Fibroblast of gingiva (primary cell): ENCODE data around the gene AFF1.
"Not testable (repeated sequence)": the region's sequence is repeated elsewhere in the genome, so short reads cannot be mapped to it uniquely, and the experiment has no call there.

Source experiments
- DNase-seq: peaks from one replicate; pipeline ENCODE4 v3.0.0-alpha.2; 2011; ENCODE audit warnings: low read depth

The AFF1 gene

DNA sequence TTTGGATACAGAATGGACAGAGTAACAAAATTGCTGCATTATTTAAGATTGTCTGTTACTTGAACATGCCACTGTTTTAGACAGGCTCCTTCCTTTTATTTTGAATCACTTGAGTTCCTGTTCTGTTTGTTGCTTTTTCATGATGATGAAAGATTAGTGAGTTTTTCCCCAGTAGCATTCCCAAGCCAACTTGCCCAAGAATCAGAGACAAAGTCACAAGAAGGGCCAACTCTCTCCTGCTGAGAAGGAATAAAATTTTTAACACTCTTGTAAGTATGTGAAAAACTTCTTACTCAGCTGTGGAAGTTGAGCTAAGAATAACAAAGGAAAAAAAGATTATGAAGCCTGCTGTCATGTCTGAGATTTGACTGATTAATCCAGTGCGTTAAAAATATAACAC, 181.4 kb downstream of the AFF1 start:
- peak; percentile 72 for DNase-seq

DNA sequence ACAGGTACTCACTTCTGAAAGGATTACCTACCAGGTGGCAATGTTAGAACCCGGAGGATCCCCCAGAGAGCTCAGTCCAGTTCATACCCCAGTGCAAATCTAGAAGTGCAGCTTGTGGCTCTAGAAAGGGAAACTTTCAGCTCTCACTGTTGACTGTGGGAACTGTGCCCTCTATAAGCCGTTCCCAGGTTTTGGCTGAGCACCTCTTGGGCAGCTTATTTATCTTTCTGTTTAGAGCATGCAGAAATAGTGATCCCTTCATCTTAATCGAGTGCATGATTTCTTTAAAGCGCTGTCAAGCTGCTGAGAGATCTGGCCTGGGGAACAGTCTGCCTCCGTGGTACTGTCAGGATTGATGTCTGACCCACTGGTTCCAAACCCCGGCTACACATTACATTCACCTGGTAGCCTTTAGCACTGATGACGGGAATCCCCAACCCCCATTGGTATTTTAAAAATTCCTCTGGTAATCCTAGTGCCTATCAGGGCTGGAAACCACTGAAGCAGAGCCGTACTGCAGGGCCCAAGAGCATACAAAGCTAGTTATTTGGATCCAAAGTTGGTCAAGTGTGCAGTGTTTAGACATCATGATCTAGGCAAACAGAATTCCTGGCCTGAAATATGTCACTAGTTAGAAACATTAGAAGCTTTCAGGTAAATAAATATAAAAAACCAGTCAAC, 182.4 kb downstream of the AFF1 start:
- peak; percentile 20 for DNase-seq

DNA sequence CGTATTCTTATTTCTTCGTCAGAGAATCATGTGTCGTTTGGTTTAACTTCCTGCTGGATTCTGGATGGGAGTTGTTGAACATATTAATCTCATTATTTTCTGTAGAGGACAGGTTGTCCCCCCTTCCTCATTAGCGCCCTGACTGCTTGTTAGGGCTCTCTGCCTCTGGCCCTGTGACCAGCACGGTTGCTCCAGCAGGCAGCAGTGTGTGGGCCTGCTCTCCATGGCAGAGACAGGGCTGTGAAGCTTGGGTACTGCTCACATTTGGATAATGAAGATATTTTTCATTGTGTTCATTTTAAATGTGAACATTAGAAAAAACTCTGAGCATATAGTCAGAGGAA, 182.9 kb downstream of the AFF1 start:
- no peak for DNase-seq

DNA sequence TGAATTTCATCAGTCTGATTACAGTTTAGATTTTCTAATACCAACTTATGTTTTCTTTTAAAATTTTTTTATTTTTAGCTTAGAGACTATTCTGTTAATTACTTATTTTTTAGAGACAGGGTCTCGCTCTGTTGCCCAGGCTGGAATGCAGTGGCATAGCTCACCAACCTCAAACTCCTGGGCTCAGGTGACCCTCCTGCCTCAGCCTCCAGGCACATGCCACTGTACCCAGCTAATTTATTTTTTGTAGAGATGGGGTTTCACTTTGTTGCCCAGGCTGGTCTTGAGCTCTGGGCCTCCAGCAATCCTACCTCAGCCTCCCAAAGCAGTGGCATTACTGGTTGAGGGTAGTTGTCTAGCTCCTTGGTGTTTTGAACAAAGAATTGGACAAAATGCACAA, 183.6 kb downstream of the AFF1 start:
- DNase-seq: no peak

DNA sequence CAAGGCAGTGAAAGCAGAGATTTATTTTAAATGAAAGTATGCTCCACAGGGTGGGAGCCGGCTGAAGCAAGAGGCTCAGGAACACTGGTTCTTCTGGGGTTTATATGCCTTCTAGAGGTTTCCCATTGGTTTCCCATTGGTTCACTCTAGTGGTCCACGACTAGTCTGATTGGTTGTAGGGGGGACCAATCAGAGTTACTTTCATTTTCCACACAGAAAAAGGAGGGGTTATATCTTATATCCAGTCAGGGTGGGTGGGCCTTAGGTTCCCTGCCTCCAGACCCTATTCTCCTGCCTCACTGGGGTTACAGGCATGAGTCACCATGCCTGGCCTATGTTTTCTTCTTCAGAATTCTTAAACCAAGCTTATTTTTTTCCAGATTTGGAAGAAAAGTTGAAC, 184.0 kb downstream of the AFF1 start:
- peak; percentile 6 for DNase-seq

DNA sequence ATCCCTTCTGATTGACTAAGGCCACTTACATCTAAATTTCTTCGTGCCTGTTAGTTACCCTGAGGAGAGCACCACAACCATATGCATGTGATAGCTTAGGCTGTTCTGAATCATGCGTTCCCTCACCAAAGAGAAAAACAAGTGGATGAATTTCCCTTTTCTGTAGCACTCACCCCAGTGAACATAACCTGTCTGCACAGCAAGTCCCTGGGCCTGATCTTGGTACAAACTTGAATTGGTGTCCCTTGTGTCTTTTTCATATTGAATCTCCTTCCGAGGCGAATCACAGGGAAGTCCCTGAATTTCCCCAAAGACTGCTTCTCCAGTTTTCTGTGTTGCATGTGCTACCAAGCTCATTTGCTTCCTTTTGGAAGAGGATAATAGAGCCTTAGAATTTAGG, 185.2 kb downstream of the AFF1 start:
- no peak for DNase-seq

DNA sequence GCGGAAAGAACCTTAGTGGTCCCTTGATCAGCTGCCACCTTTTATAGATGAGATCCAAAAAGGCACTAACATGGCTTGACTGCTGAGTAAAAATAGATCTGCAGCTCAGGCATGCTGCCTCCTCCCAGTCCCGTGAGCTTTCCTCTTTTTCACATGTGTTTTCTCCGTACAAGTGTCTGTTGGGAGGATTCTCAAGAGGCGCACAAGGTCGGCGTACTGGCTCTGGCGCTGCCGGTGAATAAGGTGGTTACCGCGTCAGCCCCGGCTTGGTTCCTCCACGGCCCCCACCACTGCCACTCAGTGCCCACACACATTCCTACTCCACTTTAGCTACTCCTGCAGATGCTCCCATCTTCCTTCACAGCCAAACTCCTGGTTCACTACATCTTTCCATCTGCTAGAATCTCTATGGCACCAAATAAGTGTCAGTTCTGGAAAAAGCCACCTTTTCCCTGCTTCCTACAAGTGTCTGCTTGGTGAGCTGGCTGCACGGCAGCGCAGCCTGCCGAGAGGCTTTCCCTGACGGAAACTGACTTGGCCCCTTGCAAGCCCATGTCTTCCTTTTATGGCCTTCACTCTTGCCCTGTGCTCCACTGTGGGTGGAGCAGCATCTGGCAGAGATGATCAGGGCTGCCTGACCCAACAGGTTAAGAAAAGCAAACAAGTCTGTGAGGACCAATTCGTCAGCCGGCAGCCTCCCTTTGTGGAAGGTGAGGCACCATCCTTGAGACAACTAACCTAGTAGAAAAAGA, 185.8 kb downstream of the AFF1 start:
- DNase-seq: no peak

DNA sequence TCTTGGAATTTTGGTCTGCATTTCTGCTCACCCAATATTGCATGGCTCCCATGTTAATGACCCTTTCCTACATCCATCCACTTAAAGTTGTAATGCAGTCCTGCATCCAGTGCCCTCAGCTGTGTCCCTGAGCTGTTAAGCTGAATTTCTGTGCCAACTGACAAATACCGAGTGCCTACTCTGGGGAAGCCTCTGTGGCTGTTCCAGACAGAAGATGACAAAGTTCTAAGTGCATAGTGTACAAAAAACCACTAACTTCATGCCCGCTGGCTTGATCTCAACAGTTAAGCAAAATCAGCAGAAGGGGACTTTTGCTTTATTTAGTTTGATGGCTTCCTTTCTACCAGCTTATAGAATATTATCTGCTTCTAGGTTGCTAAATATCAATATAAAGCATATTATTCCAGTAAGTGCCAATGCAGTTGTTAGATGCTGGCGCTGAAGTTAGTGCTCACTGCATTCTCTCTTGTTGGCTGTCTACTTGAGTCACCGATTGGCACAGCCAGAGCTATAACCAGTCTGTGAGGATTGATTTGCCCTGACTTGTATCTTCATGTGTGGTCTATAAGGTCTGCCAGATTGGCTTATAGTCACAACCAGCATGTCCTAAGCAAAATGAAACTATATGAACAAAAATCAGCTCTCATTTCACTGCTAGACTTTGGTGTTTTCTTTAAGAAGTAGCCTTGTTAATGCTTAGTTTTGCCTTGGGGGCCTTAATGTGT, 186.7 kb downstream of the AFF1 start:
- peak; percentile 78 for DNase-seq

DNA sequence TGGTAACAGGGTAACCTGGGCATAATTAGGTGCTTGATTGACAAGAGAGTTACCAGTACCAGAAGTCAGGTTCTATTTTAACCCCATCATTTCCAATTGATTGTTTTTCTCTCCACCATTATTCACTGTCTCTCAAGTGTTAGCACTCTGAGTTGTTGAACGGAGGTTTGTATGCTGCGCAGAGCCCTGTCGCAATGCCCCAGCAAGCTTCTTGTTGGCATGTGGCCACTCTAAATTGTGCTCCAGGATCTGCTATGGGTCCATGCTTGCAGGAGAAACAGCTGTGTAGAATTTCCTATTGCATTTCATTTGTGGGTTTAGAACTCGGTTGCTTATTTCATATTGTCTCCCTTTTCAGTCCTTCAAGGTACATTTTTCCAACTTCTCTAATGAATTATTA, 187.4 kb downstream of the AFF1 start:
- DNase-seq: peak; percentile 88

DNA sequence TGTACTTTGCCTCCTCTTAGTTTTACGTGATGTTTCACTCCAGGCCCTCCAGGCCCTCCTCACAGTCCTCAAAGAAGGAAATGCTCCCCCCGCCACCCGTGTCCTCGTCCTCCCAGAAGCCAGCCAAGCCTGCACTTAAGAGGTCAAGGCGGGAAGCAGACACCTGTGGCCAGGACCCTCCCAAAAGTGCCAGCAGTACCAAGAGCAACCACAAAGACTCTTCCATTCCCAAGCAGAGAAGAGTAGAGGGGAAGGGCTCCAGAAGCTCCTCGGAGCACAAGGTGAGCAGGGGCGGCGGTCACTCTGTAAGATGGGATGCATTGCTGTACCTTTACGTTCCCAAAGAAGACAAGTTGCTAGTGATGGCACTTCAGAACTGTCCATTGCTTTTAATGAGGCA, 191.2 kb downstream of the AFF1 start:
- no peak for DNase-seq

DNA sequence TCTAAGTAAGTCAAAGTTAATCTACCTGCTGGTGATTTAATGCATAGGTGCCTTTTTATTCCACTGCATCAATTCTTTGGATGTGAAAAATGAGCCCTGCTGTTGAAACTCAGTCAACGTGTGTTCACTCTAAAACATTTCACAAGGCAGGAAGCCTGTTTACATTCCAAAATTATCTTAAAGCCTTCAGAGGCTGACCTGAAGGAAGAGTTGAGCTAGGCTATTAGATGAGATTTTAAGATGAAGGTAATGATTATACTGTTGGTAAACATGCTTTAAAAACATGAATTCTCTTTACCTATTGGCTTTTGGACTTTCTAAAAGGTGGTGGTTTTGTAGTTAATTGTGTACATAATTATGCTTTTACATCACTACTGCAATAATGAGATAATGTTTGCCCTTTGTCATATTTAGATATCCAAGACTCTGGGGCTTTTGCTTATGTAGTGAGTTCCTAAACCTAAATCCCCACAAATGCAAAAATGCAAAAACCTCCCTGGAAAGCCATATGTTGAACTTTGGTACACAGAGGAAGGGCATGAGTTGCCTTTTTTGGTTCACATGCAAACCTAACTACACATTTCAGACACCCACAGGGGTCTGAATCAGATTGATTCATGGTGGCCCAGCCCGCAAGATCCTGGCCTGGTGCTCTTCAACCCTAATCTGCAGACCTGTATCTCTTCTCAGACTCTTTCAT, 193.3 kb downstream of the AFF1 start:
- DNase-seq: no peak

DNA sequence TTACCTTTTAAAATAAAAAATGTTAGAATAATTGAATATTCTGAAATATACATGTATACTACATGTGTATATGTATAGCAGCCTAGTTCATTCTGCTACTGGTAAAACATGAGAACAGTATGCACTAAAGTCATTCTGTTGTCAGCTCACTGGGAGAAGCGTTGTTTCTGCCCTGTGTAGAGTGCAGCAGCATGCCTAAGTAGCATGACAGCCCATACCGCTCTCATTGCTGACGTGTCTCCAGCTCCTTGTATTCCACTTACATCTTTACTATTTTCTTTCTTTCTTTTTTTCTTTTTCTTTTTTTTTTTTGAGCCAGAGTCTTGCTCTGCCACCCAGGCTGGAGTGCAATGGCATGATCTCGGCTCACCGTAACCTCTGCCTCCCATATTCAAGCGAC, 194.9 kb downstream of the AFF1 start:
- DNase-seq: no peak

DNA sequence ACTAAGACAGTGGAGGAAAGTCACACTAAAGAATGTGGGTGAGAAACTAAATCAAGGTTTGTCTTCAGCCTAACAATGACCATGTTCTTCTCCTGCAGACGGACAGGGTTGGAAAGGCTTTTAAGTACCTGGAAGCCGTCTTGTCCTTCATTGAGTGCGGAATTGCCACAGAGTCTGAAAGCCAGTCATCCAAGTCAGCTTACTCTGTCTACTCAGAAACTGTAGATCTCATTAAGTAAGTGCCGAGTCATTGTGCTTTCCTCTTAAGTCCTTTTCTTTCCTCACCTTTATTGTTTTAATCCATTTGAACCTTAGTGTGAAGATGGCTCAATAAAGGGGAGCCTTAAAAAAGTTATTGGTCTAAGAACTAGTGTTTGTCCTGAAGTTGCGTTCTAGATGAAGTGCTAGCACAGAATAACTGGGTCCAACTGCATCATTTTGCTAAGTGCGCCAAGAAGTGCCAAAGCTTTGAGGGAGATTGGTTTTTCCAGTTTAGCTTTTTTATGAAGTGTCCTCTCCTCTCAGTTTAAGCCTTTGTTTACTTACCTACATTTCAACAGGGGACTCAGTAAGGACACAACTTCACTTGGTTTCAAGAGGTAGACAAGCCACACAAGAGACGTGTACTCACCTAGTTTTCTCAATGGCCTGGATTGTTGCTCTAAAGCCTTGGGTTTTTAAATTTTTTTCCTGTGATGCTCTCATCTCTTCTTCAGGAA, 196.3 kb downstream of the AFF1 start:
- DNase-seq: no peak

DNA sequence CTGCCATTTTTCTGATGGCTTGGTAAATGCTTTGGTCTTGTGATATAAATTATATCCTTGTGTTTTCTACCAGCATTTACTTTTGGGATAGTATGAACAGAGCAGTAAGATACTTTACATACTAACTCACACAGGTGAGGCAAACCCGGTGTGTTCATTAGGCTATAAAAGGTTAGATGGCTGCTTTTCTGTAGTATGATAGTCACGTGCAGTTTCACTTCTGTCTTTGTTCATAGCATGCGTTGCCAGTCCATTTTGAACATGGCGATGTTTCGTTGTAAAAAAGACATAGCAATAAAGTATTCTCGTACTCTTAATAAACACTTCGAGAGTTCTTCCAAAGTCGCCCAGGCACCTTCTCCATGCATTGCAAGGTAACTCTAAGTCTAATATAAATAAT, 197.2 kb downstream of the AFF1 start:
- no peak for DNase-seq

DNA sequence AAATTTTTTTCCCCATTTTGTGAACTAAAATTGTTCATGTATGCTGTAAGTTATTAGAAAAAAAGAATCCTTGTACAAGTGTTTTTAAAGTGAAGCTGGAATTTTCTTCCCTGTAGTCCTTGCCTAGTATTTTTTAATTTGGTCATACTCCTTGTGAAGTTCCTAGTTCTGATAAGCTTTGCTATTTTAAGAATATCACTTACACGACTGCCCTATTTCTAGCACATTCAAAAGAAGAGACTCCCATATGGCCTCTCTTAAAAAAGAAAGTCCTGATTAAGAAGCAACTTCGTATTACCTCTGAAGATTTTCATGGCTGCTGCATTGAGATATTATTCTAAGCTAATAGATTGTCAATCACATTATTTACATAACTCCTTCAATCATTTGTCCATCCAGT, 198.4 kb downstream of the AFF1 start:
- no peak for DNase-seq

DNA sequence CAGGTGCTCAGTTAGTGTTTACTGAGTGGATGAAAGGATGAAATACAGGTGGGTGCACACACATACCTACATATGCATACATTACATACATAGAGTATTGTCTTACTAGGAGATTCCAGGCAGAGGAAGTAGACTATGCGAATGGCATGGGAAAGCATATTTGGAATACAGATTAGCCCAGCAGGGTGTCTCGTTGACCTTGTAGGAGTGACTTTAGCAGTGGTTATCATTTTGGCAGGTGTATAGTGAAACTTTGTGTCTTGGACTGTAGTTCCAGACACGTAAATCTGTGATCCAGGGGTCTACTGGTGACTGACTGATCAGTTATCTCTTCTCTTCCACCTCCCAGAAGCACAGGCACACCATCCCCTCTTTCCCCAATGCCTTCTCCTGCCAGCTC, 199.3 kb downstream of the AFF1 start:
- no peak for DNase-seq

DNA sequence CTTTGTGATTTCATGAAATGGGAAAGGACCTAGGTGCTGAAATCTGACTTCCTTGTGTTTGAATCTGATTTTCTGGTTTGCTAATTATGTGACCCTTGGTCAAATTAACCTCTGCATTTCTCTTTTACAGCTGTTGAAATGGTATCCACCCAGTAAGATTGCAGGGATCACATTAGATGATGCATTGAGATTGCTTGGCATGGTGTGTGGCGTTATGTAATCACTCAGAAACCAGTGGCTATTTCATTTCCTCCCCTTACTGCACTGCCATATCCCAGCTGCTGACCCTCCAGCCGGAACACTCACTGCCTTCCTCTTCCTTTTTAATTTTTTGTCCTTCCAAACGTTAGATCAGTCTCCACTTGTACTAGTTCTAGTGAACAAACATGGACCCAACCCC, 206.6 kb downstream of the AFF1 start:
- no peak for DNase-seq

DNA sequence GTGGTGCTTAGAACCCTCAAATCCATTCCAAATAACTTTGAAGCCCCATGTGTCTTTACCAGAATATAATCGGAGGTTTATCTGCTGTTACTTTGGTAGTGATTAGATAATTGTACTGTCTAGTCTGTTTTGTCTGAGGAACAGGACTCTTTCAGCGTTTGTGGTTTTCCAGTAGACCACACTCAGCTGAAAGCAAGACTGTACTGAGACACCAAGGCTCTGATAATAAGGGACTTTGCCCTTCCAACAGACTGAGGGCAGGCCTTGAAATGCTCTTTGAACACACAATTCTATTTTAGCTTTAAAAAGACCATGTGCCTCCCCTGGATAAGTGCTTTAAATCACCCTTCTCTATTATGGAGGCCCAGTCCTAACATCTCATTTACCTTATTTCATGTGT, 209.5 kb downstream of the AFF1 start:
- no peak for DNase-seq

DNA sequence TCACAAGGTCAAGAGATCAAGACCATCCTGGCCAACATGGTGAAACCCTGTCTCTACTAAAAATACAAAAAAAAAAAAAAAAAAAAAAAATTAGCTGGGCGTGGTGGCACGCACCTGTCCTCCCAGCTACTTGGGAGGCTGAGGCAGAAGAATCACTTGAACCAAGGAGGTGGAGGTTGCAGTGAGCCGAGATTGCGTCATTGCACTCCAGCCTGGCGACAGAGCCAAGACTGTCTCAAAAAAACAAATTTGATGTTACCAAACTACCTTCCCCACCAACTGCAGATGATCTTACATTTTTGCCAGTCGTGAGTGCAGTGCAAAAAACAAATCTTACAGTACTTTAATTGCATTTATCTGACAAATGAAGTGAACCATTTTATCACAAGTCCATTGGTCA, 211.1 kb downstream of the AFF1 start:
- not testable (repeated sequence) for DNase-seq

DNA sequence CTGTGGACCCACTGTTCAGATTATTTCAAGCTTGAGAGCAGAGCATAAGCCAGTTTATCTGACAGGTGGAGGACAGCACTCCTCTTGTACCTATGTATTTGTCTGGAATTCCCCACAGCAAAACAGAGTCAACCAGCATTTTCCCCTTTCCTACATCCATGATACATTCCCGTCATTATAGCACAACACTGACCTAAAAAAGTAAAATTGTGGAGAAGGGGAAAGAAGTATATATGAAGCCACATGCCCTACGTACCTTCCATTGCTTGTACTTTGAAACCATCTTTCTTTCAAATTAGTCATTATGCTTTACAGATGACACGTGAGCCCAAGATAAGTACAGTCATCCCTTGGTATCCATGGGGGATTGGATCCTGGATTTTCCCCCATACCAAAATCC, 212.3 kb downstream of the AFF1 start:
- no peak for DNase-seq

DNA sequence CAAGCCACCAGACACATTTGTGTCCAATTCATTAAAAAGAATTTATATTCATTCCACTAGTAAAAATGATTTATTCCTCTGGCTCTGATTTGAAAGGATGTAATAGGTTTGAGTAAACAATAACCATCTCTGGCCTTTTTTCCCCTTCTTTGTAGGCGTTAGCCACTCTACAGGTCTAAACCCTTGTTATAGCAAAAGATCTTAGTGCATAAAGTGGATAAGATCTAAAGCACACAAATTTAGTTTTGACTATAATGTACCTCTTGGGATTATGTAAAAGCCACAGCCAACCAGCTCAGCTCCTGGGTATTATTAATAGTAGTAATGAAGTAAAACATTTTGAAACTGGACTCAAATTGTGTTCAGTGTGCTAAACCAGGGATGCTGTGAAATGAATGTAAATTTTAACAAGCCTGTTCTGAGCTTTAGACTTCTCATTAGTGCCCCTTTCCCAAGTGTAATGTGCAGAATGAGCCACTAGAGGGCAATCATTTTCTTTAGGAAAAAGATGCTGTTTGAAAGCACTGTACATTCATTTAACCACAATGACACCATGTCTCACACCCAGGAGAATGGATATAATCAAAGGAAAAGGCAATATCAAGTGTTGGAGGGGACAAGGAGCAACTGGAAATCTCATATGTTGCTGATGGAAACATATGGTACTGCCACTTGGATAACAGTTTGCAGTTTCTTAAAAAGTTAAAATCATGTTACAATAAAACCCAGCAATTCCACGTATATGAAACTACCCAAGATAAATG, 215.9 kb downstream of the AFF1 start:
- DNase-seq: peak; percentile 55
